ENCODE data around the gene SPON1.

DNA sequence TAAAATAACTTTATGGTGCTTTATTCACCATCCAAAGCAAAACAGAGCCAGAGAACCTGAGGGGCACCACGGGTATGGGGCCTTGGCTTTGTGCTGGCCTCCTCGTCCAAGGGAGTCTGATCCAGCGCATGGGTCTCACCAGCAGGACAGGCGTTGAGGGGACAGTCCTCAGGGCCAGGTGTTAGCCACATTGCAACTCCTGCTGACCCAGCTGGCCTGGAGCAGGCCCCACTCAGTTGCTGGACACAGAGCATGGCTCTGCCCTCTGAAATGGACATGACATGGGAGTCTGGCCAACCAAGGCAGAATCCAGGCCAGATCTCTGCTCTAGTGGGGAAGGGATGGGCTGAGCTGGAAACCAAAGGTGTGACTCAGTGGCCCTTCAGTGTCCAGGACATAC is 280.2 kb downstream of the SPON1 start:
- TF ChIP-seq, protein P1, sequence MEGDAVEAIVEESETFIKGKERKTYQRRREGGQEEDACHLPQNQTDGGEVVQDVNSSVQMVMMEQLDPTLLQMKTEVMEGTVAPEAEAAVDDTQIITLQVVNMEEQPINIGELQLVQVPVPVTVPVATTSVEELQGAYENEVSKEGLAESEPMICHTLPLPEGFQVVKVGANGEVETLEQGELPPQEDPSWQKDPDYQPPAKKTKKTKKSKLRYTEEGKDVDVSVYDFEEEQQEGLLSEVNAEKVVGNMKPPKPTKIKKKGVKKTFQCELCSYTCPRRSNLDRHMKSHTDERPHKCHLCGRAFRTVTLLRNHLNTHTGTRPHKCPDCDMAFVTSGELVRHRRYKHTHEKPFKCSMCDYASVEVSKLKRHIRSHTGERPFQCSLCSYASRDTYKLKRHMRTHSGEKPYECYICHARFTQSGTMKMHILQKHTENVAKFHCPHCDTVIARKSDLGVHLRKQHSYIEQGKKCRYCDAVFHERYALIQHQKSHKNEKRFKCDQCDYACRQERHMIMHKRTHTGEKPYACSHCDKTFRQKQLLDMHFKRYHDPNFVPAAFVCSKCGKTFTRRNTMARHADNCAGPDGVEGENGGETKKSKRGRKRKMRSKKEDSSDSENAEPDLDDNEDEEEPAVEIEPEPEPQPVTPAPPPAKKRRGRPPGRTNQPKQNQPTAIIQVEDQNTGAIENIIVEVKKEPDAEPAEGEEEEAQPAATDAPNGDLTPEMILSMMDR (IDR thresholded peaks at IDR 0.05) = no peak
- no peak for TF ChIP-seq POLR2A (IDR thresholded peaks at IDR 0.05)

Data from heart left ventricle (tissue), 13 donors.